ENCODE results near the gene SEZ6.

DNA sequence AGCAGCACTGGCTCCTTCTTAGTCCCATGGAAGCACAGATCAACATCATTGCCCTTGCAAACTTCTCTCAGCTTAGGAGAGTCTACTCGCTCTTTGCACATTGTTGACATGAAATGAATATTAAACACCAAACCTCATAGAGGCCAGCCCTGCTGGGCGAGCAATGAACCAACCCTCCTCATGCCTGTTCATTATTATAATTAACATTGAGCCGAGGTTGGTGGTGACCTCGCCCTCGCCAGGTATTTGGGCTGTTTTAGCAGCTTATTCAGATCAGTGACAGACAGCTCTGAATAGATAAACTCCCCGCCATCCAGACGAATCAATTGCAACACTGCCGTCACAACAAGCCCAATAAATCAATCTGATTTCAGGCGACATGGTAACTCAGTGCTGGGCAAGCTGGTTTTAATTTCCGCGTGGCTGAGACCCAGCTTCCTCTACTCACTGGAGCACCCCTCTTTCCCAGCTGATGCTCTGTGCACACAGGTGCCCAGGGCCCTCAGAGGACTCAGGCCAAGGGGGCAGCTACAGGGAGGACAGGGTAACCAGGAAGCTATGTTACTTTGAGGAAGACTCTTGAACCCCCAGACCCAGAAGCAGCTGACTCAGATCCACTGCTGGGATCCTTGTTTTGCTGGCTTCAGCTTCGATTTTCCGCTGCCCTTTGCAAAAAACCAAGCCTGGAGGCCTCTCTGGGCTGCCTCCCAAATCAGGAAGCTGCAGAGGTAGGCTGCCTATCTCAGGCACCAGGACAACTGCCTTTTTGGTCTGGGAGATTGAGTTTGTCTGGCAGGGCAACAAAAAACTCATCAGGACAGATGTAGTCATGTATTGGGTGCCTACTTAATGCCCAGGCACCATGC lies 10.7 kb upstream of the SEZ6 start:
- TF ChIP-seq, protein P1, sequence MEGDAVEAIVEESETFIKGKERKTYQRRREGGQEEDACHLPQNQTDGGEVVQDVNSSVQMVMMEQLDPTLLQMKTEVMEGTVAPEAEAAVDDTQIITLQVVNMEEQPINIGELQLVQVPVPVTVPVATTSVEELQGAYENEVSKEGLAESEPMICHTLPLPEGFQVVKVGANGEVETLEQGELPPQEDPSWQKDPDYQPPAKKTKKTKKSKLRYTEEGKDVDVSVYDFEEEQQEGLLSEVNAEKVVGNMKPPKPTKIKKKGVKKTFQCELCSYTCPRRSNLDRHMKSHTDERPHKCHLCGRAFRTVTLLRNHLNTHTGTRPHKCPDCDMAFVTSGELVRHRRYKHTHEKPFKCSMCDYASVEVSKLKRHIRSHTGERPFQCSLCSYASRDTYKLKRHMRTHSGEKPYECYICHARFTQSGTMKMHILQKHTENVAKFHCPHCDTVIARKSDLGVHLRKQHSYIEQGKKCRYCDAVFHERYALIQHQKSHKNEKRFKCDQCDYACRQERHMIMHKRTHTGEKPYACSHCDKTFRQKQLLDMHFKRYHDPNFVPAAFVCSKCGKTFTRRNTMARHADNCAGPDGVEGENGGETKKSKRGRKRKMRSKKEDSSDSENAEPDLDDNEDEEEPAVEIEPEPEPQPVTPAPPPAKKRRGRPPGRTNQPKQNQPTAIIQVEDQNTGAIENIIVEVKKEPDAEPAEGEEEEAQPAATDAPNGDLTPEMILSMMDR (IDR thresholded peaks at IDR 0.05; ENCODE audit: insufficient read depth, low read depth, low read length), result no peak
- no peak for TF ChIP-seq EZH2 (IDR thresholded peaks at IDR 0.05; ENCODE audit: insufficient read depth, low read length)
